ENCODE results near the gene SMIM14. TPM values are rescaled to one million over a fixed set of nuclear protein-coding genes. Genes with fewer than 3 reads are reported as not detected.

The SMIM14 gene
- total and polyA plus RNA-seq, 3 donors from 2014 or later: 20.4 to 73.8 (median 32.0) TPM

- Histone ChIP-seq H3K4me3 (no peak overlapping the region), H3K4me1 (peaks cover 9% of the 10 kb centered on the region), H3K27ac (no peak overlapping the region), H3K27me3 (no peaks in the 10 kb centered on the region), H3K9me3 (no peaks in the 10 kb centered on the region), H3K36me3 (ENCODE audit: low read depth, missing control alignments) (no peaks in the 10 kb centered on the region)
- no peak for TF ChIP-seq CTCF (IDR thresholded peaks at IDR 0.05)
- TF ChIP-seq POLR2A (IDR thresholded peaks at IDR 0.05): no peak
- WGBS, 2 donors: 78 to 84% methylated on average over 2 of the region's 2 CpGs
- no peak for DNase-seq
- intact Hi-C loops (cut with DNase I; ENCODE audit: low total_unique reads): loop anchor here (5.0 to 10.0 kb wide), 2 partner anchors 105 to 448 kb away; partner anchors contain the start of genes PDS5A and SMIM14
Observed at GRCh38 chr4:39529534-39529933, 109.1 kb downstream of the SMIM14 start.

GRCh38 chr4:39528061-39528465, 110.6 kb downstream of the SMIM14 start:
- Histone ChIP-seq H3K27me3 (no peaks in the 10 kb centered on the region), H3K27ac (peak overlapping the region; percentile 90 to 96), H3K9me3 (no peaks in the 10 kb centered on the region), H3K4me3 (peak overlapping the region; percentile 82 to 93), H3K36me3 (ENCODE audit: low read depth, missing control alignments) (no peaks in the 10 kb centered on the region), H3K4me1 (peaks cover 9% of the 10 kb centered on the region)
- TF ChIP-seq POLR2A (IDR thresholded peaks at IDR 0.05) (no peak), CTCF (IDR thresholded peaks at IDR 0.05) (no peak)
- no peak for DNase-seq
- WGBS, 2 donors: 0 to 2% methylated on average over 14 to 21 of the region's 21 CpGs
- intact Hi-C loops (cut with DNase I; ENCODE audit: low total_unique reads): loop anchor here (5.0 to 10.0 kb wide), 2 partner anchors 107 to 449 kb away; partner anchors contain the start of genes PDS5A and SMIM14

GRCh38 chr4:39527296-39528060, 111.2 kb downstream of the SMIM14 start, which contains the start of gene UGDH:
Gene UGDH (minus strand): TSS chr4:39527439. CDS start chr4:39521512, 5,927 bp downstream.
- WGBS, 2 donors: 0 to 1% methylated on average over 21 to 23 of the region's 73 CpGs
- intact Hi-C loops (cut with DNase I; ENCODE audit: low total_unique reads): loop anchor here (5.0 to 10.0 kb wide), 2 partner anchors 107 to 450 kb away; partner anchors contain the start of genes PDS5A and SMIM14
- peak; percentile 97 for DNase-seq

GRCh38 chr4:39526765-39527295, 111.8 kb downstream of the SMIM14 start:
- no peaks in the 10 kb centered on the region for H3K36me3 ChIP-seq (ENCODE audit: low read depth, missing control alignments)
- DNase-seq: peak; percentile 29
- H3K27me3 ChIP-seq: no peaks in the 10 kb centered on the region
- H3K9me3 ChIP-seq: no peaks in the 10 kb centered on the region
- intact Hi-C loops (cut with DNase I; ENCODE audit: low total_unique reads): loop anchor here (5.0 to 10.0 kb wide), 2 partner anchors 108 to 450 kb away; partner anchors contain the start of genes PDS5A and SMIM14
- H3K4me1 ChIP-seq: peaks cover 9% of the 10 kb centered on the region
- peak overlapping the region; percentile 82 to 93 for H3K4me3 ChIP-seq
- 0% methylated on average over 23 to 32 of the region's 33 CpGs for WGBS, 2 donors
- peak overlapping the region; percentile 90 to 96 for H3K27ac ChIP-seq
- TF ChIP-seq CTCF (IDR thresholded peaks at IDR 0.05): no peak

More at GRCh38 chr4:39527296-39528060, 111.2 kb downstream of the SMIM14 start, which contains the start of gene UGDH:
- Histone ChIP-seq H3K36me3 (ENCODE audit: low read depth, missing control alignments) (no peaks in the 10 kb centered on the region), H3K4me1 (peaks cover 9% of the 10 kb centered on the region), H3K27me3 (no peaks in the 10 kb centered on the region), H3K27ac (peak within 1 kb of the TSS; percentile 90 to 96), H3K9me3 (no peaks in the 10 kb centered on the region), H3K4me3 (peak within 1 kb of the TSS; percentile 82 to 93)
- peak in 1 of 3 experiments; percentile 8 for TF ChIP-seq CTCF (IDR thresholded peaks at IDR 0.05)
- TF ChIP-seq POLR2A (IDR thresholded peaks at IDR 0.05): peak; percentile 73
